HepG2 (cell line): Measurements from ENCODE around the gene POLR1C. TPM values are rescaled to one million over a fixed set of nuclear protein-coding genes. Genes with fewer than 3 reads are reported as not detected.
A peak's percentile ranks its signal among the peaks of the same experiment; 100 is the strongest.

ENCODE experiments used
- CENPX ChIP-seq: sonication (generic); formaldehyde crosslinking; IDR thresholded peaks from 2 replicates; pipeline ENCODE4 v1.9.0; 2021; ENCODE audit warnings: mild to moderate bottlenecking, missing genetic modification reagents, moderate library complexity
- CHD2 ChIP-seq: IDR thresholded peaks from 2 replicates; pipeline ENCODE4 v1.6.1; 2011; ENCODE audit warnings: low read depth, low read length, improper control_type of control experiment
- EEA1 ChIP-seq: sonication (generic); formaldehyde crosslinking; IDR thresholded peaks from 2 replicates; pipeline ENCODE4 v1.5.1; 2020; ENCODE audit warnings: mild to moderate bottlenecking, missing genetic modification reagents, borderline replicate concordance
- ELF1 ChIP-seq: sonication (generic); formaldehyde crosslinking; IDR thresholded peaks from 2 replicates; pipeline ENCODE4 v1.4.0; 2020; ENCODE audit warnings: missing genetic modification reagents
- KMT2A ChIP-seq: sonication (generic); formaldehyde crosslinking; IDR thresholded peaks from 2 replicates; pipeline ENCODE4 v1.4.0; 2020; ENCODE audit warnings: missing genetic modification reagents
- MAFG ChIP-seq: sonication (generic); formaldehyde crosslinking; IDR thresholded peaks from 2 replicates; pipeline ENCODE4 v1.5.1; 2020; ENCODE audit warnings: mild to moderate bottlenecking, missing genetic modification reagents
- NCOA5 ChIP-seq: sonication (generic); formaldehyde crosslinking; IDR thresholded peaks from 2 replicates; pipeline ENCODE4 v1.4.0; 2020; ENCODE audit warnings: missing genetic modification reagents
- NFYB ChIP-seq: sonication (generic); formaldehyde crosslinking; IDR thresholded peaks from 2 replicates; pipeline ENCODE4 v1.4.0; 2020; ENCODE audit warnings: missing genetic modification reagents
- NR1H2 ChIP-seq: sonication (generic); formaldehyde crosslinking; IDR thresholded peaks from 2 replicates; pipeline ENCODE4 v1.8.1; 2022; ENCODE audit warnings: low read depth, missing genetic modification reagents, borderline replicate concordance
- RAD21 ChIP-seq: fragments of 450-650 bp; formaldehyde crosslinking; IDR thresholded peaks from 2 replicates; pipeline ENCODE4 v1.5.0; 2020; ENCODE audit warnings: mild to moderate bottlenecking
- SMAD3 ChIP-seq: sonication (generic); formaldehyde crosslinking; IDR thresholded peaks from 2 replicates; pipeline ENCODE4 v1.4.0; 2020; ENCODE audit warnings: missing genetic modification reagents
- SMC3 ChIP-seq: IDR thresholded peaks from 2 replicates; pipeline ENCODE4 v1.6.1; 2011; ENCODE audit warnings: low read length, improper control_type of control experiment
- SPEN ChIP-seq: sonication (generic); formaldehyde crosslinking; IDR thresholded peaks from 2 replicates; pipeline ENCODE4 v1.5.1; 2020; ENCODE audit warnings: low read depth, mild to moderate bottlenecking, missing genetic modification reagents
- ZBTB21 ChIP-seq: sonication (generic); formaldehyde crosslinking; IDR thresholded peaks from 2 replicates; pipeline ENCODE4 v1.4.0; 2020; ENCODE audit warnings: missing genetic modification reagents
- ZBTB26 ChIP-seq: IDR thresholded peaks from 2 replicates; pipeline ENCODE4 v1.6.1; 2016; ENCODE audit warnings: missing compliant biosample characterization, missing genetic modification reagents, borderline replicate concordance
- ZNF136 ChIP-seq: sonication (generic); formaldehyde crosslinking; IDR thresholded peaks from 2 replicates; pipeline ENCODE4 v1.8.1; 2022; ENCODE audit warnings: low read depth, mild to moderate bottlenecking, moderate library complexity, missing genetic modification reagents
- ZNF18 ChIP-seq: sonication (generic); formaldehyde crosslinking; IDR thresholded peaks from 2 replicates; pipeline ENCODE4 v1.8.0; 2022; ENCODE audit warnings: mild to moderate bottlenecking, missing genetic modification reagents; ENCODE audit not compliant: insufficient replicate concordance
- ZNF264 ChIP-seq: sonication (generic); formaldehyde crosslinking; IDR thresholded peaks from 2 replicates; pipeline ENCODE4 v1.4.0; 2020; ENCODE audit warnings: missing genetic modification reagents
- ZNF281 ChIP-seq: sonication (generic); formaldehyde crosslinking; IDR thresholded peaks from 2 replicates; pipeline ENCODE4 v1.4.0; 2020; ENCODE audit warnings: missing genetic modification reagents, borderline replicate concordance
- ZNF496 ChIP-seq: sonication (generic); formaldehyde crosslinking; IDR thresholded peaks from 2 replicates; pipeline ENCODE4 v1.8.1; 2023; ENCODE audit warnings: mild to moderate bottlenecking, moderate library complexity, missing genetic modification reagents; ENCODE audit not compliant: insufficient replicate concordance
- ZNF501 ChIP-seq: sonication (generic); formaldehyde crosslinking; IDR thresholded peaks from 2 replicates; pipeline ENCODE4 v1.5.1; 2020; ENCODE audit warnings: mild to moderate bottlenecking, moderate library complexity, missing genetic modification reagents
- ZNF543 ChIP-seq: sonication (generic); formaldehyde crosslinking; IDR thresholded peaks from 2 replicates; pipeline ENCODE4 v1.4.0; 2020; ENCODE audit warnings: mild to moderate bottlenecking, missing genetic modification reagents
- ZNF598 ChIP-seq: sonication (generic); formaldehyde crosslinking; IDR thresholded peaks from 2 replicates; pipeline ENCODE4 v1.5.1; 2020; ENCODE audit warnings: mild to moderate bottlenecking, missing genetic modification reagents, borderline replicate concordance
- ZNF7 ChIP-seq: IDR thresholded peaks from 2 replicates; pipeline ENCODE4 v1.6.1; 2016; ENCODE audit warnings: missing biosample characterization, missing genetic modification reagents
- ZNF777 ChIP-seq: sonication (generic); formaldehyde crosslinking; IDR thresholded peaks from 2 replicates; pipeline ENCODE4 v1.4.0; 2020; ENCODE audit warnings: missing genetic modification reagents
- ZNF879 ChIP-seq: sonication (generic); formaldehyde crosslinking; IDR thresholded peaks from 2 replicates; pipeline ENCODE4 v1.8.1; 2023; ENCODE audit warnings: missing genetic modification reagents
- polyA plus RNA-seq, 8 experiments: library from polyadenylated mRNA; depleted of rRNA in 3 of 8; stranded (reverse) in 7 of 8; unstranded in 1 of 8; fragments of >200 nt; fragmentation: Illumina TruSeq in 4 of 8; extraction: Trizol in 4 of 8; gene quantifications; 2 replicates each; pipeline versions ENCODE4 v1.2.1 to v1.2.3, GENCODE V29; 2011 to 2016; ENCODE audit warnings: low read depth in 4 of 8, missing spikeins in 1 of 8, mixed read lengths in 1 of 8; ENCODE audit not compliant: insufficient read depth in 1 of 8
- total RNA-seq, 5 experiments: library from RNA; depleted of rRNA; stranded (reverse); fragments of >200 nt; fragmentation: Illumina TruSeq; extraction: Trizol; gene quantifications; 2 replicates each; pipeline ENCODE4 v1.2.3, GENCODE V29; 2016; ENCODE audit warnings: low read depth in 1 of 5

Gene POLR1C
- total and polyA plus RNA-seq, 2 of the 13 experiments (the other 11 are each of a cell fraction or from before 2014, with no cell fraction given): 62.6 to 72.2 TPM

- TF ChIP-seq NR1H2 (no peak), RAD21 (CRISPR knock-in tag) (no peak), ZNF879 (CRISPR knock-in tag) (no peak), ZNF264 (CRISPR knock-in tag) (peak; percentile 69), EEA1 (CRISPR knock-in tag) (no peak), ZNF777 (CRISPR knock-in tag) (0 out of 2 replicates have a peak, but pooled peaks have one; percentile 34), ZNF543 (CRISPR knock-in tag) (no peak), ZBTB21 (CRISPR knock-in tag) (no peak), ZNF496 (CRISPR knock-in tag) (no peak), KMT2A (CRISPR knock-in tag) (no peak), ZNF7 (CRISPR knock-in tag) (no peak), ZNF281 (CRISPR knock-in tag) (no peak), ZBTB26 (peak; percentile 100), ZNF598 (no peak), ZNF501 (CRISPR knock-in tag) (peak; percentile 50), NCOA5 (0 out of 2 replicates have a peak, but pooled peaks have one; percentile 27), SPEN (CRISPR knock-in tag) (peak; percentile 77), ZNF18 (CRISPR knock-in tag) (no peak), CENPX (CRISPR knock-in tag) (no peak), MAFG (CRISPR knock-in tag) (peak; percentile 72; the same call in 1 of the 2 replicates), SMC3 (no peak), ZNF136 (no peak), NFYB (CRISPR knock-in tag) (no peak), SMAD3 (peak; percentile 52; the same call in 1 of the 2 replicates), CHD2 (no peak), ELF1 (0 out of 2 replicates have a peak, but pooled peaks have one; percentile 39)
Observed at GRCh38 chr6:43488667-43489276, 28.1 kb upstream of the POLR1C start (continued).
